H1 (cell line): ENCODE results near the gene MMD. TPM values are rescaled to one million over a fixed set of nuclear protein-coding genes. Genes with fewer than 3 reads are reported as not detected.

Source experiments
- CTCF ChIA-PET: fragments of 300-600 bp; sonication (Branson Sonifier 250); formaldehyde crosslinking; loops from one replicate; lab custom pipeline; 2021; ENCODE audit not compliant: partially characterized antibody; lab: Charles Lee
- POLR2A ChIA-PET: fragments of 300-600 bp; sonication (Branson Sonifier 250); formaldehyde crosslinking; loops from one replicate; lab custom pipeline; 2021; ENCODE audit warnings: inconsistent platforms; ENCODE audit not compliant: partially characterized antibody; lab: Charles Lee
- DNase-seq, 2 experiments: peaks; one replicate each; pipeline versions ENCODE4 v3.0.0 to v3.0.0-alpha.2; 2010 to 2022; ENCODE audit warnings: low spot score in 2 of 2, low read depth in 1 of 2, mixed read lengths in 1 of 2
- FAIRE-seq: peaks from 2 replicates; lab custom pipeline; 2011; peaks lifted over from hg19 to GRCh38; lab: Jason Lieb, UNC
- H2AFZ ChIP-seq: 2 replicates; pipeline ENCODE4 v1.8.1; 2012; ENCODE audit warnings: low read length, inconsistent platforms
- H2AK5ac ChIP-seq: 2 replicates; pipeline ENCODE4 v1.6.1; 2013; ENCODE audit warnings: low read depth, low read length
- H2BK120ac ChIP-seq: replicated peaks from 2 replicates; pipeline ENCODE3; 2013; ENCODE audit warnings: low read depth, low read length, inconsistent platforms
- H2BK12ac ChIP-seq: 2 replicates; pipeline ENCODE4 v1.6.1; 2013; ENCODE audit warnings: low read depth, low read length
- H2BK15ac ChIP-seq: 2 replicates; pipeline ENCODE4 v1.6.1; 2013; ENCODE audit warnings: low read length
- H2BK20ac ChIP-seq: 2 replicates; pipeline ENCODE4 v1.6.1; 2013; ENCODE audit warnings: low read length
- H2BK5ac ChIP-seq: 2 replicates; pipeline ENCODE4 v1.6.1; 2013; ENCODE audit warnings: low read depth, low read length
- H3K14ac ChIP-seq: 2 replicates; pipeline ENCODE4 v1.6.1; 2013; ENCODE audit warnings: inconsistent platforms; ENCODE audit not compliant: insufficient read length
- H3K18ac ChIP-seq: 2 replicates; pipeline ENCODE4 v1.6.1; 2013; ENCODE audit warnings: low read length; ENCODE audit errors: extremely low read depth
- H3K23ac ChIP-seq: 2 replicates; pipeline ENCODE4 v1.6.1; 2013; ENCODE audit warnings: inconsistent platforms; ENCODE audit not compliant: insufficient read length
- H3K23me2 ChIP-seq: 2 replicates; pipeline ENCODE4 v1.6.1; 2013; ENCODE audit warnings: low read depth, low read length
- H3K27ac ChIP-seq: 2 replicates; pipeline ENCODE4 v1.6.1; 2011; ENCODE audit warnings: low read depth, low read length, inconsistent platforms
- H3K27me3 ChIP-seq, 4 experiments: replicated peaks in 1 of 4; 1 replicate in 1 of 4; 2 replicates in 3 of 4; pipeline versions ENCODE4 v1.6.1 to v1.8.1; 2011 to 2013; ENCODE audit warnings: low read length in 3 of 4, mild to moderate bottlenecking in 3 of 4, inconsistent platforms in 2 of 4, mixed read lengths in 2 of 4, moderate library complexity in 1 of 4; ENCODE audit not compliant: control insufficient read depth in 3 of 4, insufficient read depth in 3 of 4; ENCODE audit errors: extremely low read depth in 1 of 4
- H3K36me3 ChIP-seq, 4 experiments: 2 replicates each; pipeline versions ENCODE4 v1.6.1 to v1.8.1; 2011 to 2013; ENCODE audit warnings: mild to moderate bottlenecking in 4 of 4, low read length in 3 of 4, moderate library complexity in 2 of 4, control low read depth in 1 of 4, inconsistent platforms in 1 of 4; ENCODE audit not compliant: insufficient read depth in 4 of 4, control insufficient read depth in 2 of 4
- H3K4ac ChIP-seq: replicated peaks from 2 replicates; pipeline ENCODE3; 2013; ENCODE audit warnings: low read length, low read depth, mixed read lengths, inconsistent platforms; ENCODE audit not compliant: insufficient read length
- H3K4me1 ChIP-seq, 4 experiments: replicated peaks in 1 of 4; 1 replicate in 1 of 4; 2 replicates in 3 of 4; pipeline versions ENCODE4 v1.6.1 to v1.8.1; 2011 to 2013; ENCODE audit warnings: low read length in 3 of 4, inconsistent platforms in 2 of 4, mixed read lengths in 1 of 4; ENCODE audit not compliant: insufficient read depth in 4 of 4, control insufficient read depth in 3 of 4
- H3K4me2 ChIP-seq, 2 experiments: 2 replicates each; pipeline versions ENCODE4 v1.6.1 to v1.8.1; 2011 to 2013; ENCODE audit warnings: low read depth in 2 of 2, low read length in 2 of 2, control low read depth in 1 of 2, inconsistent platforms in 1 of 2, mild to moderate bottlenecking in 1 of 2; ENCODE audit not compliant: insufficient read depth in 1 of 2
- H3K4me3 ChIP-seq, 4 experiments: fragments of 200-600, 300-600 bp in 1 of 4; sonication (generic), shearing (Covaris generic), sonication (Bioruptor Twin) in 1 of 4; 2 replicates each; pipeline versions ENCODE4 v1.5.1 to v1.8.1; 2011 to 2016; ENCODE audit warnings: low read length in 4 of 4, low read depth in 3 of 4, control low read depth in 2 of 4, inconsistent platforms in 2 of 4, mild to moderate bottlenecking in 2 of 4, mixed read lengths in 1 of 4, moderate library complexity in 1 of 4; ENCODE audit not compliant: insufficient read depth in 2 of 4; ENCODE audit errors: extremely low read depth in 1 of 4
- H3K56ac ChIP-seq: replicated peaks from 2 replicates; pipeline ENCODE3; 2013; ENCODE audit warnings: low read depth, mild to moderate bottlenecking, mixed read lengths, low read length, inconsistent platforms; ENCODE audit not compliant: insufficient read length
- H3K79me1 ChIP-seq: 2 replicates; pipeline ENCODE4 v1.6.1; 2013; ENCODE audit warnings: low read depth, low read length, control low read depth
- H3K79me2 ChIP-seq, 2 experiments: 2 replicates each; pipeline versions ENCODE4 v1.6.1 to v1.8.1; 2012 to 2013; ENCODE audit warnings: low read length in 2 of 2, mild to moderate bottlenecking in 2 of 2, inconsistent platforms in 1 of 2; ENCODE audit not compliant: insufficient read depth in 2 of 2, control insufficient read depth in 1 of 2
- H3K9ac ChIP-seq, 4 experiments: replicated peaks in 1 of 4; 1 replicate in 1 of 4; 2 replicates in 3 of 4; pipeline versions ENCODE4 v1.6.1 to v1.8.1; 2011 to 2013; ENCODE audit warnings: low read depth in 3 of 4, low read length in 3 of 4, control low read depth in 2 of 4, mild to moderate bottlenecking in 2 of 4, moderate library complexity in 2 of 4, inconsistent platforms in 1 of 4; ENCODE audit errors: extremely low read depth in 1 of 4
- H3K9me3 ChIP-seq, 2 experiments: 2 replicates each; pipeline versions ENCODE4 v1.6.1 to v1.8.1; 2012 to 2013; ENCODE audit warnings: mild to moderate bottlenecking in 2 of 2, moderate library complexity in 2 of 2, control low read depth in 1 of 2, inconsistent platforms in 1 of 2, low read depth in 1 of 2, low read length in 1 of 2, mixed read lengths in 1 of 2; ENCODE audit not compliant: insufficient read depth in 2 of 2
- H4K20me1 ChIP-seq, 2 experiments: replicated peaks in 1 of 2; 2 replicates each; pipeline versions ENCODE3 to v1.8.1; 2011 to 2013; ENCODE audit warnings: inconsistent platforms in 2 of 2, low read length in 2 of 2, mild to moderate bottlenecking in 1 of 2; ENCODE audit not compliant: insufficient read depth in 2 of 2, control insufficient read depth in 1 of 2
- H4K5ac ChIP-seq: 2 replicates; pipeline ENCODE4 v1.6.1; 2013; ENCODE audit warnings: low read length, low read depth, mixed read lengths, inconsistent platforms; ENCODE audit not compliant: insufficient read length
- H4K8ac ChIP-seq: 2 replicates; pipeline ENCODE4 v1.8.0; 2013; ENCODE audit warnings: mild to moderate bottlenecking, moderate library complexity, low read length, inconsistent platforms; ENCODE audit not compliant: insufficient read depth; ENCODE audit errors: extremely low read depth
- H4K91ac ChIP-seq: replicated peaks from 2 replicates; pipeline ENCODE3; 2013; ENCODE audit warnings: low read length, mixed read lengths, inconsistent platforms; ENCODE audit not compliant: insufficient read length
- BCL11A ChIP-seq, 2 experiments: IDR thresholded peaks; one replicate each; pipeline ENCODE4 v1.6.1; 2011; ENCODE audit warnings: low read depth in 2 of 2, low read length in 2 of 2, mild to moderate bottlenecking in 2 of 2
- CTBP2 ChIP-seq: IDR thresholded peaks from 2 replicates; pipeline ENCODE4 v1.7.0; 2011; ENCODE audit warnings: borderline replicate concordance, mild to moderate bottlenecking, moderate library complexity, mixed read lengths, low read length; ENCODE audit not compliant: insufficient read depth, insufficient read length
- GABPA ChIP-seq: IDR thresholded peaks from 2 replicates; pipeline ENCODE4 v1.6.1; 2011; ENCODE audit warnings: mild to moderate bottlenecking, low read length, moderate library complexity, borderline replicate concordance; ENCODE audit not compliant: insufficient read depth
- HDAC2 ChIP-seq, 2 experiments: fragments of 300-600 bp in 1 of 2; sonication (generic) in 1 of 2; IDR thresholded peaks; 2 replicates each; pipeline ENCODE4 v1.6.1; 2011 to 2012; ENCODE audit warnings: low read depth in 2 of 2, low read length in 2 of 2, mild to moderate bottlenecking in 2 of 2, moderate library complexity in 2 of 2, borderline replicate concordance in 1 of 2, inconsistent platforms in 1 of 2
- KDM1A ChIP-seq: fragments of 200-600, 300-600 bp; sonication (generic); IDR thresholded peaks from 2 replicates; pipeline ENCODE4 v1.7.1; 2016; ENCODE audit warnings: mild to moderate bottlenecking, low read length, borderline replicate concordance
- POU5F1 ChIP-seq: IDR thresholded peaks from 2 replicates; pipeline ENCODE4 v1.6.1; 2011; ENCODE audit warnings: low read depth, mild to moderate bottlenecking, low read length, moderate library complexity
- RBBP5 ChIP-seq: IDR thresholded peaks from 2 replicates; pipeline ENCODE4 v1.7.1; 2012; ENCODE audit warnings: low read depth, mild to moderate bottlenecking, inconsistent platforms, low read length, moderate library complexity, borderline replicate concordance
- RXRA ChIP-seq: IDR thresholded peaks from 2 replicates; pipeline ENCODE4 v1.6.1; 2011; ENCODE audit warnings: low read depth, mild to moderate bottlenecking, low read length, moderate library complexity; ENCODE audit not compliant: insufficient read depth
- SIRT6 ChIP-seq: IDR thresholded peaks from one replicate; pipeline ENCODE4 v1.7.1; 2012; ENCODE audit warnings: low read length, inconsistent platforms
- TBP ChIP-seq: IDR thresholded peaks from 2 replicates; pipeline ENCODE4 v1.6.1; 2011; ENCODE audit warnings: low read depth, low read length, improper control_type of control experiment
- WGBS, 2 experiments: shearing (Covaris generic) in 1 of 2; methylation state at CpG; one replicate each; pipeline versions ENCODE4 v1.1.6 to v1.1.7; 2013 to 2015; ENCODE audit warnings: low lambda C conversion rate in 2 of 2, mixed read lengths in 2 of 2, inconsistent platforms in 1 of 2, low coverage in 1 of 2, missing lambda C conversion rate in 1 of 2; ENCODE audit not compliant: insufficient replicate concordance in 2 of 2, insufficient coverage in 1 of 2, insufficient read length in 1 of 2; ENCODE audit errors: extremely low coverage in 1 of 2, missing lambda C conversion rate in 1 of 2; 5-methylcytosine and 5-hydroxymethylcytosine counted together
- polyA plus RNA-seq, 7 experiments: library from polyadenylated mRNA; depleted of rRNA in 3 of 7; stranded (reverse) in 5 of 7; unstranded in 2 of 7; fragments of >200 nt in 5 of 7; fragments of 200-250 nt in 2 of 7; gene quantifications; 1 replicate in 5 of 7; 2 replicates in 1 of 7; 4 replicates in 1 of 7; pipeline versions ENCODE4 v1.2.1 to v1.2.3, GENCODE V29; 2011 to 2013; ENCODE audit warnings: missing spikeins in 2 of 7, mixed read lengths in 2 of 7
- total RNA-seq: library from RNA; stranded (reverse); fragmentation: NEBNext Ultra II Directional; extraction: Animal tissue kit (Norgen Biotek cat#: 25700); gene quantifications from 2 replicates; pipeline ENCODE4 v1.2.1, GENCODE V29; 2021
- TF ChIP-seq, protein P1 (sequence below), 3 experiments: IDR thresholded peaks; 1 replicate in 2 of 3; 2 replicates in 1 of 3; pipeline versions ENCODE4 v1.5.1 to v1.6.1; 2011; ENCODE audit warnings: low read length in 3 of 3, mild to moderate bottlenecking in 3 of 3, inconsistent platforms in 2 of 3, low read depth in 1 of 3, moderate library complexity in 1 of 3; ENCODE audit not compliant: insufficient read depth in 1 of 3; ENCODE audit errors: control extremely low read depth in 1 of 3

MMD gene
- total and polyA plus RNA-seq, 2 of the 8 experiments (the other 6 are each of a cell fraction or from before 2014, with no cell fraction given), result 28.2 to 37.8 TPM

DNA sequence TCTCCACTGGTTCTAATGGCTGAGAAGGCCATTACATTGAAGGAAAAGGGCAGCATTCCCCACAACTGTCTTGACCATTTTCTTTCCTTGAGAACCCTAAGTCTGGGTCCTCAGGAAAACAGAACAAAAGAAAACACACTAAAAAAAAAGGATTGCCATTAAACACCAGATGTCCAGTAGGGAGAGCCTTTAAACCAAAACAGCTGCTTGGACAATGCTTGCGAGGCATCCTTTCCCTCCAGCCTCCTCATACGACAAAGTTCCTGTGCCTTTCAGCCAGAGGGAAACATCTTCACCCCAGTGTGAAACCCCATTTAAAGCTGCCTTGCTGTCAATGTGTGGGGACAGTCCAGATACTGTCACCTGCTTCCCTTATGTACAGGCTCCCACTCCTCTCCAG, 74.3 kb downstream of the MMD start:
- H3K23ac ChIP-seq, result no peak overlapping the region
- no peak overlapping the region for H2BK5ac ChIP-seq
- no peak overlapping the region for H3K27ac ChIP-seq
- no peak overlapping the region for H3K18ac ChIP-seq
- no peaks in the 10 kb centered on the region for H3K79me2 ChIP-seq
- 100% methylated on average over 2 of the region's 2 CpGs; no CpG with 5 or more reads in 1 of the 2 experiments for WGBS, 2 experiments
- H2BK15ac ChIP-seq, result no peak overlapping the region
- H2BK12ac ChIP-seq, result no peak overlapping the region
- H2AK5ac ChIP-seq, result no peak overlapping the region
- no peak overlapping the region for H2BK120ac ChIP-seq
- peaks cover 2 to 3% of the 10 kb centered on the region in 2 experiments; a peak in 1 of 4 replicates for H3K9me3 ChIP-seq
- H3K27me3 ChIP-seq, result no peaks in the 10 kb centered on the region
- POLR2A ChIA-PET, result no interaction called here
- H3K4me2 ChIP-seq, result no peak overlapping the region
- H3K79me1 ChIP-seq, result no peaks in the 10 kb centered on the region
- no peak overlapping the region for H2BK20ac ChIP-seq
- no peak overlapping the region for H3K14ac ChIP-seq
- H4K5ac ChIP-seq, result no peak overlapping the region
- H3K23me2 ChIP-seq, result no peaks in the 10 kb centered on the region
- H4K20me1 ChIP-seq, result no peaks in the 10 kb centered on the region
- no peaks in the 10 kb centered on the region for H3K36me3 ChIP-seq
- H3K9ac ChIP-seq, result no peak overlapping the region
- no peak overlapping the region for H3K4me3 ChIP-seq
- H3K4me1 ChIP-seq, result peaks cover 0 to 5% (median 3%) of the 10 kb centered on the region in 4 experiments; a peak in 5 of 7 replicates
- no peak overlapping the region for H3K56ac ChIP-seq
- H4K91ac ChIP-seq, result no peak overlapping the region
- H3K4ac ChIP-seq, result no peak overlapping the region
- CTCF ChIA-PET, result interaction anchor here (0.5 to 5.3 kb wide), 29 partner anchors 9 to 447 kb away, joined by 3 to 39 read pairs (median 4); no protein-coding TSS in a partner anchor
- no peak overlapping the region for H2AFZ ChIP-seq
- H4K8ac ChIP-seq, result no peak overlapping the region
- FAIRE-seq (no peak), DNase-seq (no peak)
- TF ChIP-seq RXRA (no peak), POU5F1 (no peak), HDAC2 (IDR thresholded peaks at IDR 0.05; ENCODE audit: borderline replicate concordance in 1 of 2, low read depth in 2 of 2, low read length in 2 of 2) (no peak), KDM1A (no peak), CTBP2 (no peak), TBP (no peak), BCL11A (IDR thresholded peaks at IDR 0.05; ENCODE audit: low read depth in 2 of 2, low read length in 2 of 2) (no peak), SIRT6 (no peak), GABPA (no peak), RBBP5 (no peak)
- TF ChIP-seq, protein P1, sequence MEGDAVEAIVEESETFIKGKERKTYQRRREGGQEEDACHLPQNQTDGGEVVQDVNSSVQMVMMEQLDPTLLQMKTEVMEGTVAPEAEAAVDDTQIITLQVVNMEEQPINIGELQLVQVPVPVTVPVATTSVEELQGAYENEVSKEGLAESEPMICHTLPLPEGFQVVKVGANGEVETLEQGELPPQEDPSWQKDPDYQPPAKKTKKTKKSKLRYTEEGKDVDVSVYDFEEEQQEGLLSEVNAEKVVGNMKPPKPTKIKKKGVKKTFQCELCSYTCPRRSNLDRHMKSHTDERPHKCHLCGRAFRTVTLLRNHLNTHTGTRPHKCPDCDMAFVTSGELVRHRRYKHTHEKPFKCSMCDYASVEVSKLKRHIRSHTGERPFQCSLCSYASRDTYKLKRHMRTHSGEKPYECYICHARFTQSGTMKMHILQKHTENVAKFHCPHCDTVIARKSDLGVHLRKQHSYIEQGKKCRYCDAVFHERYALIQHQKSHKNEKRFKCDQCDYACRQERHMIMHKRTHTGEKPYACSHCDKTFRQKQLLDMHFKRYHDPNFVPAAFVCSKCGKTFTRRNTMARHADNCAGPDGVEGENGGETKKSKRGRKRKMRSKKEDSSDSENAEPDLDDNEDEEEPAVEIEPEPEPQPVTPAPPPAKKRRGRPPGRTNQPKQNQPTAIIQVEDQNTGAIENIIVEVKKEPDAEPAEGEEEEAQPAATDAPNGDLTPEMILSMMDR (IDR thresholded peaks at IDR 0.05; ENCODE audit: control extremely low read depth in 1 of 3, insufficient read depth in 1 of 3, low read depth in 1 of 3, low read length in 3 of 3), result no peak
